ACC112 (cell line): ENCODE data around the gene RALGPS1.

Experiments used
- H2AFZ ChIP-seq: fragments of 200-600 bp; sonication (generic); one replicate; pipeline ENCODE4 v1.6.0; 2017; ENCODE audit warnings: antibody characterized with exemption, low read length; ENCODE audit not compliant: unreplicated experiment
- H3K27ac ChIP-seq: fragments of 200-600 bp; sonication (generic); 2 replicates; pipeline ENCODE4 v1.5.1; 2014; ENCODE audit warnings: low read depth, mild to moderate bottlenecking, antibody characterized with exemption, low read length, moderate library complexity
- H3K27me3 ChIP-seq: fragments of 200-600 bp; sonication (generic); 2 replicates; pipeline ENCODE4 v1.6.1; 2014; ENCODE audit warnings: mild to moderate bottlenecking, antibody characterized with exemption, low read length, moderate library complexity, mixed read lengths; ENCODE audit not compliant: insufficient read depth
- H3K36me3 ChIP-seq: fragments of 200-600 bp; sonication (generic); 2 replicates; pipeline ENCODE4 v1.6.1; 2016; ENCODE audit warnings: mild to moderate bottlenecking, antibody characterized with exemption, low read length, moderate library complexity, mixed read lengths; ENCODE audit not compliant: insufficient read depth
- H3K4me1 ChIP-seq: fragments of 200-600 bp; sonication (generic); one replicate; pipeline ENCODE4 v1.6.1; 2016; ENCODE audit warnings: low read length, mixed read lengths; ENCODE audit not compliant: insufficient read depth, unreplicated experiment, control insufficient read depth
- H3K4me3 ChIP-seq: fragments of 200-600 bp; sonication (generic); 2 replicates; pipeline ENCODE4 v1.5.1; 2014; ENCODE audit warnings: mild to moderate bottlenecking, low read depth, low read length
- H3K79me2 ChIP-seq: fragments of 200-600 bp; sonication (generic); one replicate; pipeline ENCODE4 v1.6.0; 2016; ENCODE audit warnings: low read length; ENCODE audit not compliant: control insufficient read depth, unreplicated experiment, insufficient read depth

The RALGPS1 gene

DNA sequence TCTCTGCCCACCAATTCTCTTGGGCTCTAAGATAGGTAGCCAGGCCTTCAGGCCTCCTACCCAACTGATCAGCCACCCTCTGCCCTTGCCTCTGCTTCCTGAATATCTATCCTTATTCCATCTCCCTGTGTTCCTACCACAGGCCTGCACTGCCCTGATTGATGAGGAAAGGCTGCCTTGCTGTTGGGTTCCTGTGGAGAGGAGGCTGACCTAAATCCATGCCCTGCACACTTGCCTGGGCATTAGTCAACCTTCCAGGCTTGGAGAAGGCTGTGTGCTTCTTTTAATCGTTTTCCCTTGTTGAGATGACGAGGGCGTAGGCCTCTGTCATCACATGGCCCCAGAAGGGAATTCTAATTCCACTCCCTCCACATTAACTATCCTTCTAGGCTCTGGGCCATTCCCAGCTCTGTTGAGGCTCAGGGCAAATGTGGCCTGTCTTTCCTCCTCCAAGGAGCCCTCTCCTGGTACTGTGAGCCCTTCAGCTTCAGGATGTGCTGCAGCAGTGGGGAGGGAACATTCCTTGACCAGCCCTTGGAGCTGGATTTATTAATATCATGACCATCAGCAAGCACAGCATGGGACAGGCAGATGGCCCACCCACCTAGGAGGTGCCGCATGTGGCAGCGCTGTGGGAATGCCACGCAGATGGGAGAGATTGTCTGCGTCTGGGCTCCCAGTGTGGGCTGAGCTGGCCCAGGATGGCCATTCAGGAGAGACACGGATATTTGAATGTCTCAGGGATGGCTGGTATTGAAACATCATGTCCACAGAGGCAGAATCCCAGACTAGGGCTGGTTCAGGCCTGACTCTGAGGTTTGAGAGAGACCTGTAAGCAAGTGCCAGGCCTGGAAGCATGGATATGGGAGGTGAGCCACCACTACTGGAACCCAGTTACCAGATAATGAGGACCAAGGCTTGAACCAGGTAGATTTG lies 166.9 kb downstream of the RALGPS1 start:
- H3K79me2 ChIP-seq, result no peaks in the 10 kb centered on the region
- no peak overlapping the region for H2AFZ ChIP-seq
- H3K27ac ChIP-seq, result no peak overlapping the region
- no peaks in the 10 kb centered on the region for H3K4me1 ChIP-seq
- H3K27me3 ChIP-seq, result no peaks in the 10 kb centered on the region
- no peak overlapping the region for H3K4me3 ChIP-seq
- H3K36me3 ChIP-seq, result no peaks in the 10 kb centered on the region

DNA sequence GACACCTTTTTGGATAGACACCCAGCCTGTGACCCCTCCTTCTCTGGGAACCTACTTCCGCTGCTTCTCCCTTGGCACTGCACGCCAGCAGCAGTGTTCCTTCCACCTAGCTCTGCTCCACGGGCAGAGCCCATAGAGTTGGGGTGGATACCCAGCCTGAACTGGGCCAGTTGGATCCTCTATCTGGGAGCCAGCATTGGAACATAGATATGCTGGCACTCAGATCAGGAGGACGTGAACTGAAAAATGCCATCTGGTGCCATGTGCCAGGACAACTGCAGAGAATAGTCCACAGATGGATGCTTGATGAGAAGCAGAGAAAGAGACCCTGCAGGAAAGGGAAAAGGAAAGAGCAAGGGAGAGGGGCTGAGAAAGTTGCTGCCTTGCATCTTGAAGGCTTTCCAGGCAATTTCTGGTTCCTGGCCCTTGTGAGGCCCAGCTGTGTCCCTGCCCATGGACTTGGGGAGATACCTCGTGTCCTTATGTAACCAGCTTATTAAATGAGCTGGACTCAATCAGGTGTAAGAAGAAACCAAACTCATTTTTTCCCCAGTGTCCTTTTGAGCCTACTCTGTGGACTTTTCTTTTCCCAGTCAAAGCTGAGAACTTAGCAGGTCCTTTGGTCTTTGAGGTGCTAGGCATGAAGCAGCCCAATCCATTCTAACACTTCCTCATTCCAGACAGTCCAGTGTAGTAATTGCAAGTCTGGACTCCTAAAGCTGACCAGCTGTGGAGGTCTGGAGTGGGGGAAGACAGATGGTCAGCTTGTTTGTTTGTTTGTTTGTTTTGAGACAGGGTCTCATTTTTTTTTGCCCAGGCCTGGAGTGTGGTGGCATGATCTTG lies 168.8 kb downstream of the RALGPS1 start:
- no peaks in the 10 kb centered on the region for H3K36me3 ChIP-seq

DNA sequence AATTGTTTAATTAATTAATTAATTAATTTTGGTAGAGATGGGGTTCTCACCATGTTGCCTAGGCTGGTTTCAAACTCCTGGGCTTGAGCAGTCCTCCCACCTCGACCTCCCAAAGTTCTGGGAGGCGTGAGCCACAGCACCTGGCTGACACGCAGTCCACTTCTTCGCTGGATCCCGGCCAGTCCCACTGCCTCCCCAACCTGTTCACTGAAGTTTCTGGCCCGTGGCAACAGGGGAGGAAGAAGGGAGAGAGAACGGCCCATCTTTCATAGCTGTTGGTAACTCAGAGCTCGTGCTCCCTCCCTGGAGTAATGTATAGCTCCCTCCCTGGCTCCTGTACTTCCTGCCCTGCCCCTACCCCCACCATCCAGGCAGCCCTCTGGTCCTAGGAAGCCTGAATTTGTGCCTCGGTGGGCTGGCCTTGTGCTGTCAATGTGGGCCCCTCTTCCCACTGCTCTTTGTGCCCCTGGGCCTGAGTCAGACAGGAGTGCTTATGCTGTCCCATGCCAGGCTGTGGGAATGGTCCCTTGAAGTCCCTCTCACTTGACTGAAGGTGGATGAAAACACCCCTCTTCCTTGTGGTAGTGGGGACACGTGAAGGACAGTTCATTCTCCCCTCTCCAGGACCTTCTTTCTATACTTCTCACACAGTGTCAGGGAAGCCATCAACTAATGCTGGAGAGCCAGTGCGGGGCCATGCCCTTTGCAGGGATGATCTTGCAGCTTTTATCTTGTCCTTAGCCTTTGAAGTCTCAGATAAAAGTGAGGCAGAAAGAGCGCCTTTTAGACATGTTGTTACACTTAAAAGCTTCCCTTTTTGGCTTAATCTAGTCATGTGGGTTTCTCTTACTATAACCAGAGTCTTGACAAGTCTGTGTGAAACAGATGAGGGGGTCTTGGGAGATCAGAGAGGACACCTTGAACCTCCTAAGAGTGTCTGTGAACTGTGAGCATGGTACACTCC lies 169.8 kb downstream of the RALGPS1 start:
- Histone ChIP-seq H3K4me1 (no peaks in the 10 kb centered on the region), H3K27ac (no peak overlapping the region), H3K27me3 (no peaks in the 10 kb centered on the region), H2AFZ (no peak overlapping the region), H3K79me2 (no peaks in the 10 kb centered on the region), H3K4me3 (no peak overlapping the region), H3K36me3 (no peaks in the 10 kb centered on the region)

More for the DNA sequence above, 168.8 kb downstream of the RALGPS1 start:
- Histone ChIP-seq H3K27me3 (no peaks in the 10 kb centered on the region), H3K4me3 (no peak overlapping the region), H2AFZ (no peak overlapping the region), H3K79me2 (no peaks in the 10 kb centered on the region), H3K27ac (no peak overlapping the region), H3K4me1 (no peaks in the 10 kb centered on the region)

DNA sequence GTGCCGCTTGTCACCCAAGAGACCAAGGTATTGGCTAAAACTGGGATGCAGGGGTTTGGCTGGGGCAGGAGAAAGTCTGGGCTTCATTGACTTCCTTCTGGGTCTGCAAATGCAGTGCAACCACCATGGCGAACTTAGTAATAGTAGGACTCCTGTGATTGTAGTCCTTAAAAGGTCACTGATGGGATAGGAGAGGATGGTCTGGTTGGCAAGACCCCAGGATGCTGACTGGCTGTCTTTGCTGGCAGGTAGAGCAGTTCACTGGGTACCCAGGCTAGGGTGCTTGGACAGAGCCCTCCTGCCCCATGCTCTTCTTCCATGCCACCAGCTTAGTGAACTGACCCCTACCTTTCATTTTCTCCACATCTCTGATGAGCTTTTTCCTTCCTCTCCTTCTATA lies 170.6 kb downstream of the RALGPS1 start:
- H3K79me2 ChIP-seq, result no peaks in the 10 kb centered on the region
- H3K4me1 ChIP-seq, result no peaks in the 10 kb centered on the region
- H3K27ac ChIP-seq, result no peak overlapping the region
- no peaks in the 10 kb centered on the region for H3K36me3 ChIP-seq
- H3K4me3 ChIP-seq, result no peak overlapping the region
- no peaks in the 10 kb centered on the region for H3K27me3 ChIP-seq
- no peak overlapping the region for H2AFZ ChIP-seq

DNA sequence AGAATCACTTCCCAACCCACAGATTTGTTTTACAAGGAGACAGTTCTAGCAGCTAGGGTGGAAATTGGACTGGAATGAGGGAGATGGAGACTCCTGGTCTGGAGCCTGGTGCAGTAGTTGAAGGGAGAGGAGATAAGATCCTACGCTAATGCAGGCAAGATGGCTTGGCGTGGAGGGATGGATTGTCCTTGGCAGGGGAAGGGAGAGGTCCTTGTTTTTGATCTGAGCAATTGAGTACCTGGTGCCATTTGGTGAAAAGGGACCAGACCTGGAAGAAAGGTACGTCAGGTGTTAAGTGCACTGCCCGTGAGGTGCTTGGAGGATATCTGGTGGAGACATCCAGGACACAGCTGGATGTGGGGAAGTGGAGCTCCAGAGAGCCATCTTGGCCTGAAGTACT lies 172.2 kb downstream of the RALGPS1 start:
- Histone ChIP-seq H3K36me3 (no peaks in the 10 kb centered on the region), H3K27me3 (no peaks in the 10 kb centered on the region), H3K79me2 (no peaks in the 10 kb centered on the region), H3K4me3 (no peak overlapping the region), H3K4me1 (no peaks in the 10 kb centered on the region), H3K27ac (no peak overlapping the region), H2AFZ (no peak overlapping the region)

DNA sequence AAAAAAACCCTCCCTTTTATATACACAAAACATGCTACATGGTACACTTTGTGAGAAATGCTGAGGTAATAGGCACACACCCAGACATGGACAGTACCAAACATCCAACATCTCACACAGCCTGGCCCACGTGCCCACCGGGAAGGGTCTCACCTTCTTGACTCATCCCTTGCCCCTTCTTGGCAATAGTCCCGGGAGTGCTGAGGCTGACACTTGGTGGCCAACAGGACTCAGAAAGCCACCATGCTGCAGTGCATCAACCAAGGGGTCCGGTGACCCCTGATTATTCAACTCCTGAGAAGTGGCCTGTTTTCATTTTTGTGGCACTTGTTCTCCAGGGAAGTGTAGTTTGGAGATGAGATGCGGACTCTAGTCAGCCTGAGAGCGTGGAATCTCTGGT lies 172.8 kb downstream of the RALGPS1 start:
- Histone ChIP-seq H3K4me3 (no peak overlapping the region), H3K4me1 (no peaks in the 10 kb centered on the region), H3K27me3 (no peaks in the 10 kb centered on the region), H3K36me3 (no peaks in the 10 kb centered on the region), H3K27ac (no peak overlapping the region), H3K79me2 (no peaks in the 10 kb centered on the region), H2AFZ (no peak overlapping the region)

DNA sequence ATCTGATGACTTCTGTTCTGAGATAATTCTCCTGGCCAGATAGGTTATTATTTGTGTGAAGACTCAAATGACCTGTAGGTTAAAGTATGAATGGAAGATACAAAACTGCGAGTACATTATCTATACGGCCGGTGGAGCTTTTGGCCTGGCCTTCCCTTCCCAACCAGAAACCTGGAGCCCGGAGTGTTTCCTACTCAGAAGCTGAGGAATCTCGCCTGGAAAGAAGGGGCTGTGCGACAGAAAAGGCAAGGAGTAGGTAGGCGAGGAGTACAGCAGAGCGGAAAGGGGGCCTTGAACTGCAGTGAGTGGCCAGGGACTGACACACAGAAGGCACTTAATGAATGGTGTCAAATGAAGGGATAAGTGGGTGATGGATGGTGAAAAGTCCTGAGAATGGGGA lies 173.3 kb downstream of the RALGPS1 start:
- Histone ChIP-seq H3K27me3 (no peaks in the 10 kb centered on the region), H3K27ac (no peak overlapping the region), H3K36me3 (no peaks in the 10 kb centered on the region), H3K4me1 (no peaks in the 10 kb centered on the region), H3K79me2 (no peaks in the 10 kb centered on the region), H2AFZ (no peak overlapping the region), H3K4me3 (no peak overlapping the region)

DNA sequence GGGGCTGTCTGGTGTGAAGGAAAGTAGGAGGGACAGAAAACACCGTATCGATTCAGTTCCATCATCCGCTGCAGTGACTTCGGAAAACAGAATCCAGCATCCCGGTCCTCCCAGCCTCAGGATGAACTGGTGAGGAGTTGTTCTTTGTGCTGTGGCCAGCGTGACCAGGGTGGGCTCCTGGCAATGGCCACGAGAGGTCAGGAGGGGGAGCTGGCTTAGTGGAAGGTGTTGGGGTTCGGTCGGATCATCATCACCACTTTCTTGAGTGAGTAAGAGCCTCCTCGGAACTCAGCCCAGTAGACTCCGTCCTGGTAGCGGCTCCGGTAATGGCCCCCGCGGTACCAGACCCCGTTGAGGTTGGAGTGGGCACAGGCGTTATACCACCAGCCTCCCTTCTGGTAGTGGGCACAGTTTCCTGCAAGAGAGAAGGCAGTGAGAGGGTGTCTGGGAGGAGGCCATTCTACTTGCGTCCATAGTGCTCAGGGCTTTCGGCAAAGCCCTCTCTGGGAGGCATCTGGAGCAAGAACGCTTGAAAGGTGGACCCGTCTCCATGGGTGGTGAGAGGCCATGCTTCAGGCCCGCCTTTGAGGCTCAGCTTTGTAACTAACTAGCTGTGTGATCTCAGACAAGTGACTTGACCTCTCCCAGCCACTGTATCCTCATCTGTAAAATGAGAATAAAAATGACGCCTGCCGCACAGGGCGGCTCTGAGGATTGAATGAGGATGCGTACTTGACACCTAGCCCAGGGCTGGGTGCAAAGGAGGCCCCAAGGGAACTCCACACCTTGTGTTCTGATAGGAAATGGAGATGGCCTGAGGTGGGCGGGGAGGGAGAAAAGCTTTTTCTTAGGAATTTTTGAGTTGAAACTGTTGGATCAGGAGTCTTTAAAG lies 174.4 kb downstream of the RALGPS1 start:
- H3K27me3 ChIP-seq, result no peaks in the 10 kb centered on the region
- H3K4me3 ChIP-seq, result no peak overlapping the region
- H3K27ac ChIP-seq, result no peak overlapping the region
- no peaks in the 10 kb centered on the region for H3K36me3 ChIP-seq
- no peaks in the 10 kb centered on the region for H3K4me1 ChIP-seq
- H3K79me2 ChIP-seq, result no peaks in the 10 kb centered on the region
- no peak overlapping the region for H2AFZ ChIP-seq

DNA sequence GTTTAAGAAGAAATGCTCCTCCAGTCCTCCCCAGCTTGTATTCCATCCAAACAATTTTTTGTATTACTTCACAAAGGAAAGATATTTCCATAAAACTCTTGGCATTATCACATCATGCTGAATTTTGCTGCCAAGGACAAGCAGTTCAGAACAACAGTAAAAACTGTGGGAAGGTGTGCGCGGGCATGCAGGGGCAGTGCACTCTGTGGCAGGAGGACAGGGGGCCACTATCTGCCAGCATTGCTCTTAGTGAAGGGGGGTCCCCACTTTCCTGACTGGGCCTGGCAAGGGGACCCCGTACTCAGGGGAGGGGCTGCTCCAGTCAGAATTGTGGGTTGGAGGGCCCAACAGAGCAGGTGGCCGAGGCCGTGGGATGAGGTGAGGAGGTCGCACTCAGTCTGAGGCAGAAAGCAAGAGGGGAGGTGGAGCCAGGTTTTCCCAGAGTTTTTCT lies 175.1 kb downstream of the RALGPS1 start:
- Histone ChIP-seq H3K36me3 (no peaks in the 10 kb centered on the region), H3K4me3 (no peak overlapping the region), H3K27ac (no peak overlapping the region), H2AFZ (no peak overlapping the region), H3K27me3 (no peaks in the 10 kb centered on the region), H3K79me2 (no peaks in the 10 kb centered on the region), H3K4me1 (no peaks in the 10 kb centered on the region)
